ENCODE results near the gene PLAAT4. TPM values are rescaled to one million over a fixed set of nuclear protein-coding genes. Genes with fewer than 3 reads are reported as not detected.
A peak's percentile ranks its signal among the peaks of the same experiment; 100 is the strongest.

PLAAT4 gene
- total RNA-seq, 1 experiment from 2014 or later, result 2.9 TPM

DNA sequence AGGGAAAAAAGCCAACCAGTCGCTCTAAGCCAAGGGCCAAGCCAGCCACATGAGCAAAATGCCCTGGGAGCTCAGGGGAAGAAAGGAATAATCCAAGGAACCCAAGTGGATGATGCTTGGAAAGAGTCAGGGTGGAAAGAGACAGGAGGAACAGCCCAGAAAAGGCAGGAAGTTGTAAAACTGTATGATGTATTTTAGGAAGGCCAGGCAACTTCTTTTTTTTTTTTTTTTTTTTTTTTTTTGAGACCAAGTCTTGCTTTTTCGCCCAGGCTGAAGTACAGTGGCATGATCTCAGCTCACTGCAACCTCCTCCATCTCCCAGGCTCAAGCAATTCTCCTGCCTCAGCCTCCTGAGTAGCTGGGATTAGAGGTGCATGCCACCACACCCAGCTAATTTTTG is 29.1 kb upstream of the PLAAT4 start (continued):
- TF ChIP-seq, protein P1, sequence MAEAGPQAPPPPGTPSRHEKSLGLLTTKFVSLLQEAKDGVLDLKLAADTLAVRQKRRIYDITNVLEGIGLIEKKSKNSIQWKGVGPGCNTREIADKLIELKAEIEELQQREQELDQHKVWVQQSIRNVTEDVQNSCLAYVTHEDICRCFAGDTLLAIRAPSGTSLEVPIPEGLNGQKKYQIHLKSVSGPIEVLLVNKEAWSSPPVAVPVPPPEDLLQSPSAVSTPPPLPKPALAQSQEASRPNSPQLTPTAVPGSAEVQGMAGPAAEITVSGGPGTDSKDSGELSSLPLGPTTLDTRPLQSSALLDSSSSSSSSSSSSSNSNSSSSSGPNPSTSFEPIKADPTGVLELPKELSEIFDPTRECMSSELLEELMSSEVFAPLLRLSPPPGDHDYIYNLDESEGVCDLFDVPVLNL (CRISPR knock-in tag; IDR thresholded peaks at IDR 0.05; ENCODE audit: borderline replicate concordance, low read depth), result no peak
- TF ChIP-seq KAT7 (CRISPR knock-in tag; IDR thresholded peaks at IDR 0.05; ENCODE audit: borderline replicate concordance) (no peak), ZNF671 (CRISPR knock-in tag; IDR thresholded peaks at IDR 0.05) (no peak), ZBTB21 (CRISPR knock-in tag; IDR thresholded peaks at IDR 0.05; ENCODE audit: borderline replicate concordance) (no peak), CREM (CRISPR knock-in tag; IDR thresholded peaks at IDR 0.05) (no peak)
- TF ChIP-seq, protein P2, sequence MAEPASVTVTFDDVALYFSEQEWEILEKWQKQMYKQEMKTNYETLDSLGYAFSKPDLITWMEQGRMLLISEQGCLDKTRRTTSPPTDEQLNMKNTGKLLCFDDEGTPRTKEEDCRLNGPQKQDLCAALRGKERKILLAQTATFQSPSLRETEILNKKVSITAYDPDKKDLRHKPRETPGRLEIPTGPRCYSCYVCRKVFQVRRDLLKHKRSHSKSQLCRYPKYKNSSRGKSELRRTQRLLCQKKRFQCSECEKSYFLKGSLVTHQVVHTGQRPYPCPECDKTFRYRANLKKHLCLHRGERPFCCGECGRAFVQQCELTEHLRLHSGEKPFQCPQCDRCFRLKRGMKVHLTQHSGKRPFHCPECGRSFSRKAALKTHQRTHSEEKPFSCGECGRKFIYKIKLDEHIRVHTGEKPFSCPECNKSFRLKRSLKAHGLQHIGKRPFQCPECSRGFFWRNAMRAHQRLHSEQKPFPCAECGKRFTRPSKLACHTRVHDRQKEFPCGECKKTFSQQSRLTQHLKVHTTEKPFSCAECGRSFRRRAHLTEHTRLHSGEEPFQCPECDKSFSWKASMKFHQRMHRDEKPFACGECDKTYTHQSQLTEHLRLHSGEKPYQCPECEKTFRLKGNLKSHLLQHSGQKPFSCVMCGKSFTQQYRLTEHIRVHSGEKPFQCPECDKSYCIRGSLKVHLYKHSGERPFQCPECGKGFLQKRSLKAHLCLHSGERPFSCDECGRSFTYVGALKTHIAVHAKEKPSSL (CRISPR knock-in tag; conservative IDR thresholded peaks at IDR 0.05), result no peak
- TF ChIP-seq, protein P3, sequence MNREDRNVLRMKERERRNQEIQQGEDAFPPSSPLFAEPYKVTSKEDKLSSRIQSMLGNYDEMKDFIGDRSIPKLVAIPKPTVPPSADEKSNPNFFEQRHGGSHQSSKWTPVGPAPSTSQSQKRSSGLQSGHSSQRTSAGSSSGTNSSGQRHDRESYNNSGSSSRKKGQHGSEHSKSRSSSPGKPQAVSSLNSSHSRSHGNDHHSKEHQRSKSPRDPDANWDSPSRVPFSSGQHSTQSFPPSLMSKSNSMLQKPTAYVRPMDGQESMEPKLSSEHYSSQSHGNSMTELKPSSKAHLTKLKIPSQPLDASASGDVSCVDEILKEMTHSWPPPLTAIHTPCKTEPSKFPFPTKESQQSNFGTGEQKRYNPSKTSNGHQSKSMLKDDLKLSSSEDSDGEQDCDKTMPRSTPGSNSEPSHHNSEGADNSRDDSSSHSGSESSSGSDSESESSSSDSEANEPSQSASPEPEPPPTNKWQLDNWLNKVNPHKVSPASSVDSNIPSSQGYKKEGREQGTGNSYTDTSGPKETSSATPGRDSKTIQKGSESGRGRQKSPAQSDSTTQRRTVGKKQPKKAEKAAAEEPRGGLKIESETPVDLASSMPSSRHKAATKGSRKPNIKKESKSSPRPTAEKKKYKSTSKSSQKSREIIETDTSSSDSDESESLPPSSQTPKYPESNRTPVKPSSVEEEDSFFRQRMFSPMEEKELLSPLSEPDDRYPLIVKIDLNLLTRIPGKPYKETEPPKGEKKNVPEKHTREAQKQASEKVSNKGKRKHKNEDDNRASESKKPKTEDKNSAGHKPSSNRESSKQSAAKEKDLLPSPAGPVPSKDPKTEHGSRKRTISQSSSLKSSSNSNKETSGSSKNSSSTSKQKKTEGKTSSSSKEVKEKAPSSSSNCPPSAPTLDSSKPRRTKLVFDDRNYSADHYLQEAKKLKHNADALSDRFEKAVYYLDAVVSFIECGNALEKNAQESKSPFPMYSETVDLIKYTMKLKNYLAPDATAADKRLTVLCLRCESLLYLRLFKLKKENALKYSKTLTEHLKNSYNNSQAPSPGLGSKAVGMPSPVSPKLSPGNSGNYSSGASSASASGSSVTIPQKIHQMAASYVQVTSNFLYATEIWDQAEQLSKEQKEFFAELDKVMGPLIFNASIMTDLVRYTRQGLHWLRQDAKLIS (CRISPR knock-in tag; IDR thresholded peaks at IDR 0.05; ENCODE audit: borderline replicate concordance), result no peak
- TF ChIP-seq, protein P4, sequence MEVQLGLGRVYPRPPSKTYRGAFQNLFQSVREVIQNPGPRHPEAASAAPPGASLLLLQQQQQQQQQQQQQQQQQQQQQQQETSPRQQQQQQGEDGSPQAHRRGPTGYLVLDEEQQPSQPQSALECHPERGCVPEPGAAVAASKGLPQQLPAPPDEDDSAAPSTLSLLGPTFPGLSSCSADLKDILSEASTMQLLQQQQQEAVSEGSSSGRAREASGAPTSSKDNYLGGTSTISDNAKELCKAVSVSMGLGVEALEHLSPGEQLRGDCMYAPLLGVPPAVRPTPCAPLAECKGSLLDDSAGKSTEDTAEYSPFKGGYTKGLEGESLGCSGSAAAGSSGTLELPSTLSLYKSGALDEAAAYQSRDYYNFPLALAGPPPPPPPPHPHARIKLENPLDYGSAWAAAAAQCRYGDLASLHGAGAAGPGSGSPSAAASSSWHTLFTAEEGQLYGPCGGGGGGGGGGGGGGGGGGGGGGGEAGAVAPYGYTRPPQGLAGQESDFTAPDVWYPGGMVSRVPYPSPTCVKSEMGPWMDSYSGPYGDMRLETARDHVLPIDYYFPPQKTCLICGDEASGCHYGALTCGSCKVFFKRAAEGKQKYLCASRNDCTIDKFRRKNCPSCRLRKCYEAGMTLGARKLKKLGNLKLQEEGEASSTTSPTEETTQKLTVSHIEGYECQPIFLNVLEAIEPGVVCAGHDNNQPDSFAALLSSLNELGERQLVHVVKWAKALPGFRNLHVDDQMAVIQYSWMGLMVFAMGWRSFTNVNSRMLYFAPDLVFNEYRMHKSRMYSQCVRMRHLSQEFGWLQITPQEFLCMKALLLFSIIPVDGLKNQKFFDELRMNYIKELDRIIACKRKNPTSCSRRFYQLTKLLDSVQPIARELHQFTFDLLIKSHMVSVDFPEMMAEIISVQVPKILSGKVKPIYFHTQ (CRISPR knock-in tag; IDR thresholded peaks at IDR 0.05), result no peak

DNA sequence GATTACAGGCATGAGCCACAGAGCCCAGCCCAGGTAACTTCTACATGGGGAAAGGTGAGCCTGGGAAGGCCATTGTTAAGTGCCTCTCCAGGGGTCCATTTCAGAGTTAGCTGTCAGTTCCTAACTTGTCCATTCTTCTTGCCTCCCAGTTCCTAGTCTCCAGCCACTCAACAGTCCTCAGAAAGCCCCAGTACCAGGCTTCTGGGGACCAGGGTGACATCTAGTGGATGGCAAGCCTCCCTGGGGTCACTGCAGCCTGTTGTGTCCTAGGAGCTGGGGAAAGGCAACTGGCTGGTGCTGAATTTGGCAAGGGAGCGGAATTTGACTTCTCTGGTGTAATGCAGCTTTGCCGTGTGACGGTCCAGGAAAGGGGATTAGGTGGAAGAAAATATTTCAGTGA is 28.6 kb upstream of the PLAAT4 start:
- Mint-ChIP-seq H3K4me1 (peaks cover 63% of the 10 kb centered on the region), H3K27ac (no peak overlapping the region), H3K27me3 (ENCODE audit: low read depth) (peaks cover 6% of the 10 kb centered on the region; the same call in 1 of the 2 replicates), H3K9me3 (peaks cover 5% of the 10 kb centered on the region; the same call in 1 of the 2 replicates), H3K4me3 (no peak overlapping the region), H3K36me3 (no peaks in the 10 kb centered on the region; the same call in 1 of the 2 replicates)
- ATAC-seq (peak; percentile 77), DNase-seq (ENCODE audit: low spot score) (peak; percentile 68)
- ChIA-PET CTCF (interaction anchor here (0.5 to 6.2 kb wide), 20 partner anchors 9 to 487 kb away, joined by 3 to 92 read pairs (median 4); partner anchors contain the start of gene PLAAT5), POLR2A (no interaction called here)
- TF ChIP-seq, protein P5, sequence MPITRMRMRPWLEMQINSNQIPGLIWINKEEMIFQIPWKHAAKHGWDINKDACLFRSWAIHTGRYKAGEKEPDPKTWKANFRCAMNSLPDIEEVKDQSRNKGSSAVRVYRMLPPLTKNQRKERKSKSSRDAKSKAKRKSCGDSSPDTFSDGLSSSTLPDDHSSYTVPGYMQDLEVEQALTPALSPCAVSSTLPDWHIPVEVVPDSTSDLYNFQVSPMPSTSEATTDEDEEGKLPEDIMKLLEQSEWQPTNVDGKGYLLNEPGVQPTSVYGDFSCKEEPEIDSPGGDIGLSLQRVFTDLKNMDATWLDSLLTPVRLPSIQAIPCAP (CRISPR knock-in tag; IDR thresholded peaks at IDR 0.05), result no peak
- TF ChIP-seq, protein P1 (CRISPR knock-in tag; IDR thresholded peaks at IDR 0.05; ENCODE audit: borderline replicate concordance, low read depth), result no peak
- TF ChIP-seq SP1 (CRISPR knock-in tag; conservative IDR thresholded peaks at IDR 0.05) (no peak), CREB1 (CRISPR knock-in tag; IDR thresholded peaks at IDR 0.05) (no peak), ZNF423 (CRISPR knock-in tag; IDR thresholded peaks at IDR 0.05) (peak; percentile 53; the same call in 1 of the 2 replicates), MYBL2 (CRISPR knock-in tag; IDR thresholded peaks at IDR 0.05) (0 out of 2 replicates have a peak, but pooled peaks have one; percentile 7)
- TF ChIP-seq, protein P6, sequence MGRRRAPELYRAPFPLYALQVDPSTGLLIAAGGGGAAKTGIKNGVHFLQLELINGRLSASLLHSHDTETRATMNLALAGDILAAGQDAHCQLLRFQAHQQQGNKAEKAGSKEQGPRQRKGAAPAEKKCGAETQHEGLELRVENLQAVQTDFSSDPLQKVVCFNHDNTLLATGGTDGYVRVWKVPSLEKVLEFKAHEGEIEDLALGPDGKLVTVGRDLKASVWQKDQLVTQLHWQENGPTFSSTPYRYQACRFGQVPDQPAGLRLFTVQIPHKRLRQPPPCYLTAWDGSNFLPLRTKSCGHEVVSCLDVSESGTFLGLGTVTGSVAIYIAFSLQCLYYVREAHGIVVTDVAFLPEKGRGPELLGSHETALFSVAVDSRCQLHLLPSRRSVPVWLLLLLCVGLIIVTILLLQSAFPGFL (CRISPR knock-in tag; IDR thresholded peaks at IDR 0.05; ENCODE audit: borderline replicate concordance), result no peak
- TF ChIP-seq, protein P7, sequence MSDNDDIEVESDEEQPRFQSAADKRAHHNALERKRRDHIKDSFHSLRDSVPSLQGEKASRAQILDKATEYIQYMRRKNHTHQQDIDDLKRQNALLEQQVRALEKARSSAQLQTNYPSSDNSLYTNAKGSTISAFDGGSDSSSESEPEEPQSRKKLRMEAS (CRISPR knock-in tag; IDR thresholded peaks at IDR 0.05), result no peak
